ENCODE data around the gene UBLCP1. TPM values are rescaled to one million over a fixed set of nuclear protein-coding genes. Genes with fewer than 3 reads are reported as not detected.
"Not testable (repeated sequence)": the region's sequence is repeated elsewhere in the genome, so short reads cannot be mapped to it uniquely, and the experiment has no call there.

UBLCP1 gene
- total and polyA plus RNA-seq, 12 donors: 11.3 to 27.2 (median 21.2) TPM

- DNase-seq: no peak
- Histone ChIP-seq H3K36me3 (replicated peaks in 1 of 2) (no peaks in the 10 kb centered on the region), H3K27me3 (no peaks in the 10 kb centered on the region), H3K9me3 (replicated peaks in 1 of 3) (no peaks in the 10 kb centered on the region), H3K27ac (no peak overlapping the region), H3K4me3 (no peak overlapping the region), H3K4me1 (replicated peaks in 1 of 2) (no peaks in the 10 kb centered on the region)
- TF ChIP-seq POLR2A (IDR thresholded peaks at IDR 0.05) (no peak), CTCF (IDR thresholded peaks at IDR 0.05) (no peak)
- intact Hi-C loops (cut with DNase I): no loop called here
- 90 to 95% (median 91%) methylated on average over 3 of the region's 3 CpGs for WGBS, 4 donors
Observed at GRCh38 chr5:159223469-159223868, 39.6 kb upstream of the UBLCP1 start.

DNA sequence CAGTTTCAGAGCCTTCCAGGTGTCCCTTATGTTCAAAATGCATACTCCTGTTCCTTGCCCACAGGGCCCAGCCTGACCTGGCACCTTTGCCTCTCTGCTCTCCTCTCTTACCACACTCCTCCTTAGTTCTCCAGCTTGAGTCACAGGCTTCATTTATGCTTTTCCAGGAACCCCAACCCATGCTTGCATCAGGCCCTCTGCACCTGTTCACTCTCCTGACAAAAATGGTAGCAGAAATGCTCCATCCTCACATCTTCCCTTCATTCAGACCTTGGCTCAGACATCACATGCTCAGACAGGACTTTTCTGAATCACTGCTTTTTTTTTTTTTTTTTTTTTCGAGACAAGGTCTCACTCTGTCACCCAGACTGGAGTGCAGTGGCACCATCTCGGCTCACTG, 38.6 kb upstream of the UBLCP1 start:
- Histone ChIP-seq H3K4me3 (no peak overlapping the region), H3K9me3 (replicated peaks in 1 of 3) (no peaks in the 10 kb centered on the region), H3K27ac (no peak overlapping the region), H3K36me3 (replicated peaks in 1 of 2) (no peaks in the 10 kb centered on the region), H3K27me3 (no peaks in the 10 kb centered on the region), H3K4me1 (replicated peaks in 1 of 2) (no peaks in the 10 kb centered on the region)
- intact Hi-C loops (cut with DNase I): no loop called here
- 36 to 55% (median 44%) methylated on average over 2 of the region's 2 CpGs for WGBS, 4 donors
- no peak for DNase-seq
- TF ChIP-seq CTCF (IDR thresholded peaks at IDR 0.05) (no peak), POLR2A (IDR thresholded peaks at IDR 0.05) (no peak)

- TF ChIP-seq CTCF (IDR thresholded peaks at IDR 0.05) (no peak), POLR2A (IDR thresholded peaks at IDR 0.05) (no peak)
- intact Hi-C loops (cut with DNase I): no loop called here
- Histone ChIP-seq H3K9me3 (replicated peaks in 1 of 3) (no peaks in the 10 kb centered on the region), H3K27me3 (no peaks in the 10 kb centered on the region), H3K36me3 (replicated peaks in 1 of 2) (no peaks in the 10 kb centered on the region), H3K4me1 (replicated peaks in 1 of 2) (no peaks in the 10 kb centered on the region), H3K4me3 (no peak overlapping the region), H3K27ac (no peak overlapping the region)
- no peak for DNase-seq
Observed at GRCh38 chr5:159226451-159226850, 36.6 kb upstream of the UBLCP1 start.

DNA sequence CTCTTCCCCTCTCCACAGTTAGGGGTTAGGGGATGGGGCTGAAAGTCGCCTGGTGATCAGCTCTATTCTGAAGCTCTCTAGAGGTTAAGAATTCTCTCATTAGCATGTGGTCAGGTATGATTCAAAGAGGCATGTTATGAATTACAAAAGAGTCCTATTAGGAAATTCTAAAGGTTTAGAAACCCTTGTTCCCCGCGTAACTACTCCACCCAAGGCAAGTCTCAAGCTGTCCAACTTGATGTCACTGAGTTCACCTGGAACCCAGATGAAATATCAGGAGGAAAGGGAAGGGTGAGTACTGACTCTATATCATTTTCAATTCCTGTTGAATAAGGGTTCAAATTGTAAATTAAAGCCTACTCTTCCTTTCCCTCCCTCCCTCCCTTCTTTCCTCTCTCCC, 35.6 kb upstream of the UBLCP1 start:
- intact Hi-C loops (cut with DNase I): no loop called here
- H3K9me3 ChIP-seq (replicated peaks in 1 of 3): no peaks in the 10 kb centered on the region

DNA sequence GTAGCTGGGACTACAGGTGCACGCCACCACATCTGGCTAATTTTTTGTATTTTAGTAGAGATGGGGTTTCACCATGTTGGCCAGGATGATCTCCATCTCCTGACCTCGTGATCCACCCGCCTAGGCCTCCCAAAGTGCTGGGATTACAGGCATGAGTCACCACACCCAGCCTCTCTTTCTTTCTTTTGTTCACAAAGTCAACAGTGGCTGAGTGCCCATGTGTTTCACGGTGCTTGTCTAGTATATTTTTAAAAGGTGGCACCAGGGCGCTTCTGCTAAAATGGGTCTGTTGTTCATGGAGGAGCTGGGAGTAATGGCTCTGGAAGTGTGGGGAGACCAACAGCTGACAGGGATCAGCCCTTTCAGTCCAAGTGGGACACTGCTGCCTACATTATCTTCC, 35.0 kb upstream of the UBLCP1 start:
- WGBS, 4 donors: 88 to 92% (median 89%) methylated on average over 5 of the region's 5 CpGs
- H3K36me3 ChIP-seq (replicated peaks in 1 of 2); DNase-seq; H3K27me3 ChIP-seq; intact Hi-C loops (cut with DNase I); H3K27ac ChIP-seq; H3K4me3 ChIP-seq; H3K9me3 ChIP-seq (replicated peaks in 1 of 3); H3K4me1 ChIP-seq (replicated peaks in 1 of 2): not testable (repeated sequence)

More for the DNA sequence above, 35.6 kb upstream of the UBLCP1 start:
- H3K27me3 ChIP-seq: no peaks in the 10 kb centered on the region
- no peak for DNase-seq
- WGBS, 4 donors: 76 to 82% (median 77%) methylated on average over 3 of the region's 3 CpGs
- H3K4me3 ChIP-seq: no peak overlapping the region
- no peak overlapping the region for H3K27ac ChIP-seq
- no peaks in the 10 kb centered on the region for H3K36me3 ChIP-seq (replicated peaks in 1 of 2)
- TF ChIP-seq POLR2A (IDR thresholded peaks at IDR 0.05) (no peak), CTCF (IDR thresholded peaks at IDR 0.05) (no peak)
- H3K4me1 ChIP-seq (replicated peaks in 1 of 2): no peaks in the 10 kb centered on the region
